Activated T-cell treated with anti-CD3 and anti-CD28 coated beads for 1 hour (primary cell): ENCODE data around the gene ZNF490.
A peak's percentile ranks its signal among the peaks of the same experiment; 100 is the strongest.
"Not testable (repeated sequence)": the region's sequence is repeated elsewhere in the genome, so short reads cannot be mapped to it uniquely, and the experiment has no call there.

Experiments
- DNase-seq: peaks from one replicate; pipeline ENCODE4 v3.0.0-alpha.2; 2020; ENCODE audit warnings: low read depth

The ZNF490 gene

GRCh38 chr19:12621253-12622024, 10.8 kb upstream of the ZNF490 start:
- DNase-seq: not testable (repeated sequence)

GRCh38 chr19:12617646-12618045, 7.0 kb upstream of the ZNF490 start:
- DNase-seq: no peak

- no peak for DNase-seq
These were observed 717 bp upstream of the ZNF490 start for GRCh38 chr19:12611361-12611699.

GRCh38 chr19:12607631-12608030, 3.0 kb downstream of the ZNF490 start:
- no peak for DNase-seq

GRCh38 chr19:12606796-12607195, 3.8 kb downstream of the ZNF490 start:
- DNase-seq: no peak

- DNase-seq: no peak
These were observed 6.9 kb downstream of the ZNF490 start for GRCh38 chr19:12603714-12604113.

- no peak for DNase-seq
These were observed 13.0 kb downstream of the ZNF490 start for GRCh38 chr19:12597594-12597993.

GRCh38 chr19:12596927-12597548, 13.6 kb downstream of the ZNF490 start:
- DNase-seq: no peak

GRCh38 chr19:12596485-12596884, 14.1 kb downstream of the ZNF490 start:
- DNase-seq: no peak

GRCh38 chr19:12581100-12581499, 29.5 kb downstream of the ZNF490 start:
- DNase-seq: no peak

GRCh38 chr19:12580180-12580694, 30.4 kb downstream of the ZNF490 start:
- no peak for DNase-seq

GRCh38 chr19:12578641-12579040, 32.0 kb downstream of the ZNF490 start:
- DNase-seq: no peak

- no peak for DNase-seq
These were observed 36.6 kb downstream of the ZNF490 start for GRCh38 chr19:12574036-12574435.

GRCh38 chr19:12567951-12568350, 42.7 kb downstream of the ZNF490 start:
- no peak for DNase-seq

- not testable (repeated sequence) for DNase-seq
These were observed 44.2 kb downstream of the ZNF490 start for GRCh38 chr19:12566380-12566779.

- peak; percentile 95 for DNase-seq
These were observed 46.5 kb downstream of the ZNF490 start for GRCh38 chr19:12564016-12564664.

- DNase-seq: no peak
These were observed 55.1 kb downstream of the ZNF490 start for GRCh38 chr19:12555456-12555930.

- DNase-seq: peak; percentile 83
These were observed 59.4 kb downstream of the ZNF490 start, which contains the start of gene ZNF564 for GRCh38 chr19:12551060-12551832. Gene ZNF564, minus strand, starts transcription at chr19:12551482. Its CDS starts 150 bp downstream, at chr19:12551332.

- DNase-seq: no peak
These were observed 63.7 kb downstream of the ZNF490 start for GRCh38 chr19:12546903-12547302.

GRCh38 chr19:12546068-12546467, 64.5 kb downstream of the ZNF490 start:
- DNase-seq: no peak

GRCh38 chr19:12545267-12545666, 65.3 kb downstream of the ZNF490 start:
- DNase-seq: no peak

GRCh38 chr19:12544401-12544876, 66.2 kb downstream of the ZNF490 start:
- DNase-seq: no peak
